SK-N-MC (cell line): ENCODE measurements around the gene IAH1.

Source experiments
- DNase-seq: peaks from one replicate; pipeline ENCODE4 v3.0.0-alpha.2; 2011; ENCODE audit warnings: low read depth, low spot score
- H3K27ac ChIP-seq: fragments of 200-600 bp; sonication (generic); 2 replicates; pipeline ENCODE4 v1.5.1; 2016; ENCODE audit warnings: mixed run types
- H3K36me3 ChIP-seq: fragments of 200-600 bp; sonication (generic); 2 replicates; pipeline ENCODE4 v1.6.1; 2017; ENCODE audit warnings: antibody characterized with exemption, low read length, mixed read lengths; ENCODE audit not compliant: insufficient read depth
- H3K4me3 ChIP-seq: fragments of 200-600 bp; sonication (generic); 2 replicates; pipeline ENCODE4 v1.5.1; 2016
- H3K9ac ChIP-seq: fragments of 200-600 bp; sonication (generic); 2 replicates; pipeline ENCODE4 v1.8.0; 2017; ENCODE audit warnings: mixed run types, mixed read lengths; ENCODE audit not compliant: insufficient read length
- H3K9me3 ChIP-seq: fragments of 200-600 bp; sonication (generic); 2 replicates; pipeline ENCODE4 v1.6.1; 2017; ENCODE audit warnings: low read depth, mild to moderate bottlenecking, antibody characterized with exemption, low read length, moderate library complexity, mixed read lengths
- EZH2 ChIP-seq: fragments of 200-600 bp; sonication (generic); IDR thresholded peaks from one replicate; pipeline ENCODE4 v1.6.1; 2017; ENCODE audit warnings: antibody characterized with exemption
- FOXP2 ChIP-seq: optimal IDR thresholded peaks from 2 replicates; pipeline ENCODE3; 2011; ENCODE audit warnings: mild to moderate bottlenecking, moderate library complexity; ENCODE audit not compliant: insufficient read depth; ENCODE audit errors: extremely low read length, control extremely low read depth
- POLR2AphosphoS5 ChIP-seq: IDR thresholded peaks from 2 replicates; pipeline ENCODE4 v1.6.1; 2012; ENCODE audit warnings: mild to moderate bottlenecking, low read depth, low read length, borderline replicate concordance

IAH1 gene

DNA sequence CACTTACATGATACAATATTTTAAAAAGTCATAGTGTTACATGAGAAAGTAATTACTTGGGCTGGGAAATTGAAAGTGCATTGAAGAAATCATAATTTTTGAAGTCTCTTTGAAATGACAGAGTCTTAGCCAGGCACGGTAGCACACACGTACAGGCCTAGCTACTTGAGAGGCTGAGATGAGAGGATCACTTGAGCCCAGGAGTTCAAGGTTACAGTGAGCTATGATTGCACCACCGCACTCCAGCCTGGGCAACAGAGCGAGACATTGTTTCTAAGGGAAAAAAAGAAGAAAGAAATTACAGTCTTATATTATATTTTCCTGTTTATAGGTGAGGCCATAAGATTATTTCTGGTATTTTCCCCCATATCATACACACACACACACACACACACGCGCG lies 9.2 kb upstream of the IAH1 start:
- DNase-seq: no peak
- H3K9ac ChIP-seq: no peak overlapping the region
- TF ChIP-seq EZH2 (no peak), FOXP2 (no peak), POLR2AphosphoS5 (no peak)
- no peaks in the 10 kb centered on the region for H3K9me3 ChIP-seq
- peaks cover 40% of the 10 kb centered on the region for H3K36me3 ChIP-seq
- no peak overlapping the region for H3K27ac ChIP-seq
- H3K4me3 ChIP-seq: no peak overlapping the region

DNA sequence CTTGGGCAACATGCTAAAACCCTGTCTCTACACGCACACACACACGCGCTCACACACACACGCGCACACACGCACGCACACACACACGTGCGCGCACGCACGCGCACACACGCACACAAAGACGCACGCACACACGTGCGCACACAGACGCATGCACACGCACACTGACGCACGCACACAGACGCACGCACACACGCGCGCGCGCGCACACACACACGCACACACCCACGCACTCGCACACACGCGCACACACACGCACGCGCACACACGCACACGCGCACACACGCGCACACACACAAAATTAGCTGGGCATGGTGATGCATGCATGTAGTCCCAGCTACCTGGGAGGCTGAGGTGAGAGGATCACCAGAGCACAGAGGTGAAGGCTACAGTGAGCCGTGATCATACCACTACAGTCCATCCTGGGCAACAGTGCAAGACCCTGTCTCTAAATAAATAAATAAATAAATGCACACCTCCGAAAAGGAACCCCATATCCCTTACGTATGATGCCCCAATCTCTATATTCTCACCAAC lies 8.1 kb upstream of the IAH1 start:
- peaks cover 34% of the 10 kb centered on the region for H3K36me3 ChIP-seq

DNA sequence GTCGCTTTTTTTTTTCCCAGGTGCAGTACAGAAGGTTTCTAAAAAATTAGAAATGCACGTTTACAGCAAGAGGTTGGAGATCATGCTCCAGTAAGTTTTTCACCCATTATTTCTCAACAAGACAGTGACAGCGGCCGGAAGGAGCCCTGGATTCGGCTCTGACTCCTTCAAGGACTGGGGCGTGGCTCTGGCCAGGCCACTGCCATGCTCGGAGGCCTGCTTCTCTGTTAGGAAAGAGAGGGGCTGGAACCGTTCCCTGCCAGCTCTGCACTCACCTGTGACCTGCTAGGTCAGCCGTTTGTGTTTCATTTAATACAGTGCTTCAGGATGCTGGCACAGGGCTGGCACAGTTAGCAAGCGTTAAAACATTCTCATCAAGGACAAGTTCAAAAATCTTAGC lies 6.7 kb upstream of the IAH1 start:
- peaks cover 32% of the 10 kb centered on the region for H3K36me3 ChIP-seq
- no peak overlapping the region for H3K9ac ChIP-seq
- TF ChIP-seq FOXP2 (no peak), POLR2AphosphoS5 (no peak), EZH2 (no peak)
- no peak overlapping the region for H3K27ac ChIP-seq
- H3K9me3 ChIP-seq: no peaks in the 10 kb centered on the region
- no peak overlapping the region for H3K4me3 ChIP-seq
- DNase-seq: no peak

More for the DNA sequence above, 8.1 kb upstream of the IAH1 start:
- H3K27ac ChIP-seq: no peak overlapping the region
- no peak for TF ChIP-seq POLR2AphosphoS5
- no peak for TF ChIP-seq FOXP2
- no peak for TF ChIP-seq EZH2
- no peaks in the 10 kb centered on the region for H3K9me3 ChIP-seq
- no peak overlapping the region for H3K4me3 ChIP-seq
- H3K9ac ChIP-seq: no peak overlapping the region
- DNase-seq: no peak

DNA sequence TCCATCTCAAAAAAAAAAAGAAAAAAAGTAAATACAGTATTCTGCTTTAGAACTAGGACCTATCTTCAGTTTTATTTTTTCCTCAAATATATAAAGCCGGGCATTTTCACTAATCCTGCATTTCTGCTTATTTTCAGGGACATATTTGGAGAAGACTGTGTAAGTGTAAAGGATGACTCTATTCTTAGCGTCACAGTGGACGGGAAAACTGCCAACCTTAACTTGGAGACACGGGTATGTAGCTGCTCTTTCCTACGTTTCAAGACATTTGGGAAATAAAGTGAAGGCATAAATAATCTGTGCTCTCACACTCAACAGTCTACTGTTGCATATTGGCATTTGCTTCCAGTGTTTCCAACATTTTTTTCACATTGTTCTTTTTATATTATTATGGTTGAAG lies 3.1 kb upstream of the IAH1 start:
- no peaks in the 10 kb centered on the region for H3K9me3 ChIP-seq
- TF ChIP-seq FOXP2 (no peak), EZH2 (no peak), POLR2AphosphoS5 (no peak)
- no peak overlapping the region for H3K27ac ChIP-seq
- H3K9ac ChIP-seq: no peak overlapping the region
- no peak for DNase-seq
- H3K36me3 ChIP-seq: peaks cover 28% of the 10 kb centered on the region
- H3K4me3 ChIP-seq: no peak overlapping the region

DNA sequence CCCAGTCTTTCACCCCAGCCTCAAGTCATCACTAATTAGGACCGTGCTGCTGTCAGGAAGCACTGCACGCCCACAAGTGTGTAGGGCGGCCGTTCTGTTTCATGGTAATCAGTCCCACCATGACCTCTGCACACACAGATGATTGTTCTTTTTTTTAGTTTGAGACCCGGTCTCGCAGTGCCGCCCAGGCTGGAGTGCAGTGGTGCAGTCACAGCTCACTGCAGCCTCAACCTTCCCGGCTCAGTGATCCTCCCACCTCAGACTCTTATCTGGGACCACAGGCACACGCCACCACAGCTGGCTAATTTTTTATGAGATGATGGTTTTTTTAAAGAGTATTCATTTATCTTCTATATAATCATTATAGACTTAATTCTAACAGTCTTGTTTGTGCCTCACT lies 1.8 kb upstream of the IAH1 start:
- Histone ChIP-seq H3K9me3 (no peaks in the 10 kb centered on the region), H3K4me3 (no peak overlapping the region), H3K36me3 (peaks cover 35% of the 10 kb centered on the region), H3K9ac (no peak overlapping the region), H3K27ac (no peak overlapping the region)
- DNase-seq: no peak
- TF ChIP-seq POLR2AphosphoS5 (no peak), EZH2 (no peak), FOXP2 (no peak)

DNA sequence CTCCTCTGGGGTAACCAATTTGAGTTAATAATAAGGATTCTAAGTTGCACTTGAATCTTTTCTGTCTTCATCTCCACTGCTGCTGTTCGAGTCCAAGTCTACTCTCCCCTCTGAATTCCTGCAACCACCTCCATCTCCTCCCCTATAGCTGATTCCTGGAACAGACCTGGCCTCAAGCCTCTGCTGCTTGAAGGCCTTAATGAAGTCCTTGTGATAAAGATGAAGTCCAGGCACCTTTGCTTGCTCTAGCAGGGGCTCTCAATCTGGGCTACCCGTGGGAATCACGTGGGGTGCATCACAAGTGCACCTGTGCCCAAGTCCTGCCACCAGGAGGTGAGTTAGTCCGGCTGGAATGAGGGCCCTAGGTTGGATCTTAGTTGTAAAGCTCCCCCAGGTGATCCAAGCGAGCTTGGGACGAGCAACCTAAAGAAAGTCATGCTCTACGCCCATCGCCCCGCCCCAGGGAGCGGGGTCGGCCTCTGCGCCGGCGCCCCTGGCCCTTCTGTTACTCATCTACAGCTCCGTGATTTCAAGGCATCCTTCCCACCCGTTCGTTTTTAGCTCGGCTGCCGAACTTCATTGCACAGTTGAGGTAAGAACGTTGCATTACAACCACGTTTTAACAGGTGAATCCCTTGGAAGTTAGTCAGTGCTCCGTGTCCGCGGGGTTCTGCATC lies 905 bp upstream of the IAH1 start:
- no peak for DNase-seq
- no peak for TF ChIP-seq FOXP2
- peaks cover 31% of the 10 kb centered on the region for H3K36me3 ChIP-seq
- no peak overlapping the region for H3K4me3 ChIP-seq
- no peaks in the 10 kb centered on the region for H3K9me3 ChIP-seq
- no peak overlapping the region for H3K9ac ChIP-seq
- no peak overlapping the region for H3K27ac ChIP-seq

DNA sequence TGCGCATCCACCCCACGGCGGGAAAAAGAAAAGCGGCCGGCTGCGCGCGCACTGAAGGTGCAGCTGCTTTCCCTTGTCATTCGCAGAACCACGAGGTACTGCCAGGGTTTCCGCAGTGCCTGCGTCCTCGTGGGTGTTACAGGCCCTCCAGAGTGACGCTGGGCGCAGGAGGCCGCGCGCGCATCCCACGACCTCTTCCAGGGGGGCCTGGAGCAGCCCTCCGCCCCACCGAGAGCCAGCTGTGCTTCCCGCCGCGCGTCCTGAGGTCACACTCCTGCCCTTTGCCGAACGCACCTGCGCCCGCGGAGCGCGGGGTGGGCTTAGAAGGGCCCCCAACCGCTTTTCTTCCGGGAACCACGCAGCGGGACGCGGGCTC lies 378 bp upstream of the IAH1 start:
- Histone ChIP-seq H3K4me3 (peak overlapping the region; percentile 96), H3K36me3 (peaks cover 28% of the 10 kb centered on the region), H3K9ac (peak overlapping the region; percentile 88), H3K9me3 (no peaks in the 10 kb centered on the region), H3K27ac (no peak overlapping the region)
- TF ChIP-seq EZH2 (no peak), POLR2AphosphoS5 (no peak), FOXP2 (no peak)
- no peak for DNase-seq

DNA sequence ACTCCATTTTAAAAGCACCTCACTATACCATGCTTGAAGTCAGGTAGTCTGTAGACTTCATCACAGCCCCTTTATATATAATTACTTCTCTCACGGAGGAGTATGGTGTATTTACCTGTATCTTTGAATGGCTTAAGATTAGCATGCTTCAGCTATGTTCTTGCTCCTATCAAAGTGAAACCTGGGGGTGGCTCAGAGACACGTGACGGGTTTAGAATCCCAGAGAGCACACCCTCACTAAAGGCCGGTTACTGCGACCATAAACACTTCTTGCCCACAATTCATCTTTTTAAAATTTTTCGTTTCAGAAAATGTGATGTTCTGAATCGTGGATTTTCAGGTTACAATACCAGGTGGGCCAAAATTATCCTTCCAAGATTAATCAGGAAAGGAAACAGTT lies 3.6 kb downstream of the IAH1 start:
- peaks cover 44% of the 10 kb centered on the region for H3K36me3 ChIP-seq
- H3K4me3 ChIP-seq: no peak overlapping the region
- no peak overlapping the region for H3K27ac ChIP-seq
- DNase-seq: no peak
- TF ChIP-seq EZH2 (no peak), POLR2AphosphoS5 (no peak), FOXP2 (no peak)
- H3K9ac ChIP-seq: no peak overlapping the region
- H3K9me3 ChIP-seq: no peaks in the 10 kb centered on the region

DNA sequence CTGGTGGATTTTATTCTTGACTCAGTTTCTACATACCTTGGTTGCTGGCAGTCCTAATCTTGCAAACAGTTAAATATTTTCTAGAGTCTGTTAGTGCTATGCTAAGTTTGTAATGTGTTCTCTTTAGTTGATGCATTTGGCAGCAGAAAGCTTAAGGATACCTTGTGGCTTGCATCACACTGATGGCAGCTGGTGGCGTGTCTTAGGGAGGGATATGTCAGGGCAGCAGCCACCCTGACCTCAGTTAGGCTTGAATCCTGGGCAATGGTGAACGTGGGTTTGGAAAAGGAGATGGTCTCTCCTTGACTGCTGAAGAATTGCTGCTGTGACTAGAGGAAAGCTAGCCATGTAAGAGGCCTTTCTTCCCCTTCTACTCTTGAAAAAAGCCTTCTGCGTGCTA lies 4.2 kb downstream of the IAH1 start:
- Histone ChIP-seq H3K4me3 (no peak overlapping the region), H3K9me3 (no peaks in the 10 kb centered on the region), H3K27ac (no peak overlapping the region), H3K36me3 (peaks cover 45% of the 10 kb centered on the region; the same call in 1 of the 2 replicates), H3K9ac (no peak overlapping the region)
- TF ChIP-seq EZH2 (no peak), POLR2AphosphoS5 (no peak), FOXP2 (no peak)
- no peak for DNase-seq
